Cardiac muscle cell (in vitro differentiated cells and primary cell): ENCODE measurements around the gene RGS10. TPM values are rescaled to one million over a fixed set of nuclear protein-coding genes. Genes with fewer than 3 reads are reported as not detected.

Experiments used
- DNase-seq, 2 donors: peaks; one replicate each; pipeline versions ENCODE4 v3.0.0 to v3.0.0-alpha.2; 2010 to 2017; ENCODE audit warnings: low read depth in 1 of 2, low spot score in 1 of 2
- H3K27ac ChIP-seq: fragments of 200-600 bp; sonication (generic); 2 replicates; pipeline ENCODE4 v1.5.1; 2016
- H3K27me3 ChIP-seq: fragments of 200-600 bp; sonication (generic); 2 replicates; pipeline ENCODE4 v1.6.0; 2016; ENCODE audit warnings: control low read depth
- H3K36me3 ChIP-seq: fragments of 200-600 bp; sonication (generic); 2 replicates; pipeline ENCODE4 v1.5.1; 2016; ENCODE audit warnings: control low read depth
- H3K4me1 ChIP-seq: fragments of 200-600 bp; sonication (generic); 2 replicates; pipeline ENCODE4 v1.8.1; 2017; ENCODE audit warnings: low read depth, mild to moderate bottlenecking, mixed run types
- H3K4me3 ChIP-seq: fragments of 200-600 bp; sonication (generic); 2 replicates; pipeline ENCODE4 v1.5.1; 2016; ENCODE audit warnings: mild to moderate bottlenecking
- H3K9me3 ChIP-seq: fragments of 200-600 bp; sonication (generic); 2 replicates; pipeline ENCODE4 v1.5.1; 2017; ENCODE audit warnings: low read depth, mild to moderate bottlenecking, control low read depth
- CTCF ChIP-seq: IDR thresholded peaks from 2 replicates; pipeline ENCODE4 v1.5.1; 2012; ENCODE audit warnings: low read depth, mild to moderate bottlenecking, low read length
- polyA plus RNA-seq: library from polyadenylated mRNA; unstranded; fragments of >200 nt; fragmentation: Nextera tagmentation; extraction: Ambion mirVana; gene quantifications from 2 replicates; pipeline ENCODE4 v1.2.1, GENCODE V29; 2016
- total RNA-seq: library from RNA; depleted of rRNA; stranded (reverse); fragments of >200 nt; gene quantifications from 2 replicates; pipeline ENCODE4 v1.2.3, GENCODE V29; 2016

The RGS10 gene
- total and polyA plus RNA-seq, 2 experiments from 2014 or later = 0.73 to 1.6 TPM

DNA sequence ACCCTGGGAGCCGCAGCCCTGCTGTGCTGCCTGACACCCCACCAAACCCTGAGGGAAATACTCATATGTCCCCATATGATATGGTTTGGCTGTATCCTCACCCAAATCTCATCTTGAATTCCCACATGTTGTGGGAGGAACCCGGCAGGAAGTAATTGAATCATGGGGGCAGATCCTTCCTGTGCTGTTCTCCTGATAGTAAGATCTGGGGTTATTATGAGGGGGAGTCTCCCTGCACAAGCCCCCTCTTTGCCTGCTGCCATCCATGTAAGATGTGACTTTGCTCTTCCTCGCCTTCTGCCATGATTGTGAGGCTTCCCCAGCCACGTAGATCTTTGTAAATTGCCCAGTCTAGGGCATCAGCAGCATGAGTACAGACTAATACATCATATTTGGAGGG is 68.7 kb downstream of the RGS10 start:
- no peak for TF ChIP-seq CTCF
- H3K9me3 ChIP-seq = no peaks in the 10 kb centered on the region
- H3K27ac ChIP-seq = no peak overlapping the region
- peaks cover 60% of the 10 kb centered on the region for H3K27me3 ChIP-seq
- no peak overlapping the region for H3K4me3 ChIP-seq
- DNase-seq = no peak
- no peaks in the 10 kb centered on the region for H3K4me1 ChIP-seq
- no peaks in the 10 kb centered on the region for H3K36me3 ChIP-seq

DNA sequence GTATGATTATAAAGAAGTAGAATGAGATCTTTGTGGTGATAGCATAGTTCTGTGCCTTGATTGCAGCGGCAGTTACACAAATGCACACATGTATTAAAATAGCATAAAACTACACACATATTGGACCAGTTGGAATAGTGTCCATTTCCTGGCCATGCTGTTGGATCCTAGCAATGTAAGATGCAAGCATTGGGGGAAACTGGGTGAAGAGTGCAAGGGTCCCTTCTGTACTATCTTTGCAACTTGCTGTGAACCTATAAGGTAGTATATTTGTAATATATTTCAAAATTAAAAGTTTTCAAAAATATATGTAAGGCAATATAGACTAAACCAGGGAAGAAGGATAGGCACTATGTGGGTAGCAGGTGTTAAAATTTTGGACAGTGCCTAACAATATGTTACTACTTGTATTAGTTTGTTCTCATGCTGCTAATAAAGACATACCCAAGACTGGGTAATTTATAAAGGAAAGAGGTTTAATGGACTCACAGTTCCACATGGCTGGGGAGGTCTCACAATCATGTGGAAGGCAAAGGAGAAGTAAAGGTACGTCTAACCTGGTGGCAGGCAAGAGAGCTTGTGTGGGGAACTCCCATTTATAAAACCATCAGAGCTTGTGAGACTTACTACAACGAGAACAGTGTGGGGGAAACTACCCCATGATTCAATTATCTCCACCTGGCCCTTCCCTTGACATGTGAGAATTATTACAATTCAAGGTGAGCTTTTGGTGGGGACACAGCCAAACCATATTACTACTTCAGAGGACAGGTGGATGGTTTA is 71.4 kb downstream of the RGS10 start:
- no peaks in the 10 kb centered on the region for H3K4me1 ChIP-seq
- peaks cover 35% of the 10 kb centered on the region for H3K27me3 ChIP-seq
- no peak overlapping the region for H3K27ac ChIP-seq
- no peak for TF ChIP-seq CTCF
- H3K36me3 ChIP-seq = no peaks in the 10 kb centered on the region
- H3K9me3 ChIP-seq = no peaks in the 10 kb centered on the region
- no peak for DNase-seq
- no peak overlapping the region for H3K4me3 ChIP-seq

GRCh38 chr10:119469846-119470245 is 72.7 kb downstream of the RGS10 start:
- Histone ChIP-seq H3K4me1 (no peaks in the 10 kb centered on the region), H3K9me3 (no peaks in the 10 kb centered on the region), H3K4me3 (no peak overlapping the region), H3K27ac (no peak overlapping the region), H3K36me3 (no peaks in the 10 kb centered on the region), H3K27me3 (peaks cover 23% of the 10 kb centered on the region)
- TF ChIP-seq CTCF = no peak
- DNase-seq = no peak

- no peaks in the 10 kb centered on the region for H3K36me3 ChIP-seq
- H3K9me3 ChIP-seq = no peaks in the 10 kb centered on the region
- DNase-seq = no peak
- H3K4me3 ChIP-seq = no peak overlapping the region
- no peak for TF ChIP-seq CTCF
- no peak overlapping the region for H3K27ac ChIP-seq
- H3K27me3 ChIP-seq = peaks cover 20% of the 10 kb centered on the region
- no peaks in the 10 kb centered on the region for H3K4me1 ChIP-seq
Measured at GRCh38 chr10:119469325-119469707, 73.2 kb downstream of the RGS10 start.

DNA sequence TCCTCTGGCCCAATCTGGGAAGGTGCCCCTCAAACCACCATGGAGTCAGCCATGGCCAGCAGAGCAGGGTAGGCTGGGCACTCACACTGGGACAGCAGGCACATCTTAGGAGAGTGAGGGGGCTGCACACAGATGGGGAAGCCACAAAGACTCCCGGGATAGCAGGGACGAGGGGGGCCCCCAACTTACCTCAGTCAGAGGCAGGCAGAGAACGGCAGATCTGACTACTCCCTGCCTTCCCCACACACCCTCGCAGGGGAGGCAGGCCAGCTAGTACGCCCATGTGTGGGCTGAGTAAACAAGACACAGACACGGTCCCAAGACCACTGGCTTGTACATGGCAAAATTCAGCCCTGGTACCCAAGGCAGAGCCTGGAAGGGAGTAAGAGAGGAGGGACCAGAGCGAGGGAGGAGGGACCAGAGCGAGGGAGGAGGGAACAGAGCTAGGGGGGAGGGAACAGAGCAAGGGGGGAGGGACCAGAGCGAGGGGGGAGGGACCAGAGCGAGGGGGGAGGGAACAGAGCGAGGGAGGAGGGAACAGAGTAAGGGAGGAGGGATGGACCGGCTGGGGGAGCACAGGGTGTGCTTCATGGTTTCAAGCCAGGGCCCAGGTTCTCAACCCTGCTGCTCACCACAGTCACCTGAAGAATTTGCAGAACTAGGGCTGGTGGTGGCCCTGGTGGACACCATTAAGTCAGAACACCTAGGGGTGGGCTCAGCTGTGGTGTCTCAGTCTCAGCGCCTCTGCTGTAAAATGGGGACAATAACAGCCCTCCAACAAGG is 73.8 kb downstream of the RGS10 start:
- no peaks in the 10 kb centered on the region for H3K9me3 ChIP-seq
- no peaks in the 10 kb centered on the region for H3K4me1 ChIP-seq
- no peak for TF ChIP-seq CTCF
- no peaks in the 10 kb centered on the region for H3K36me3 ChIP-seq
- H3K27me3 ChIP-seq = peaks cover 20% of the 10 kb centered on the region
- H3K27ac ChIP-seq = no peak overlapping the region
- H3K4me3 ChIP-seq = no peak overlapping the region
- no peak for DNase-seq
